ENCODE data around the gene CGREF1.
"Not testable (repeated sequence)": the region's sequence is repeated elsewhere in the genome, so short reads cannot be mapped to it uniquely, and the experiment has no call there.

CGREF1 gene

DNA sequence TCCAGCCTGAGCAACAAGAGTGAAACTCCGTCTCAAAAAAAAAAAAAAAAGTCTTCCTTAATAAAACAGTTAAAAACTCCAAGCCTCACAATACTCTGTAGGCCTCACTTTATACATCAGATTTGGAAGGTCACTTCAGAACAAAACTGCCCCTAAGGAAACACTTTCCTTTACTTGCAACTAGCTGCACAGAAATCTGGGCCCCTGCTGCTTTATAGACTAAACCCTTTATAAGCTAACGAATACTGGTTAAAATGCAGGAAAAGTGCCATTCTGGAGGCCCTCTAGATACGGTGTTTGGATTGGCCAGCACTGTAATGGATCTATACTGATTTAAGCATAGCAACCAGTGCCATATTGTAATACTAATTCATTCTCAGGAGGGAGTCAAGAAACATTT is 6.2 kb upstream of the CGREF1 start:
- Histone ChIP-seq H3K36me3 (ENCODE audit: control insufficient read depth, insufficient read depth, low read length) (peaks cover 8% of the 10 kb centered on the region), H3K4me3 (ENCODE audit: low read depth, low read length) (no peak overlapping the region), H3K9me3 (ENCODE audit: control insufficient read depth, insufficient read depth, low read depth, low read length) (no peaks in the 10 kb centered on the region), H3K4me1 (ENCODE audit: control insufficient read depth, insufficient read depth, low read length) (peaks cover 9% of the 10 kb centered on the region), H3K9ac (ENCODE audit: low read length) (no peak overlapping the region), H3K27ac (ENCODE audit: low read depth, low read length) (no peak overlapping the region), H3K27me3 (ENCODE audit: control insufficient read depth, insufficient read depth, low read length) (peaks cover 46% of the 10 kb centered on the region)

GRCh38 chr2:27123302-27124150 is 4.6 kb upstream of the CGREF1 start, which contains the start of gene ABHD1:
ABHD1 (plus strand) TSS chr2:27123815; CDS start chr2:27123949, 134 bp downstream.
- Histone ChIP-seq H3K36me3 (ENCODE audit: control insufficient read depth, insufficient read depth, low read length) (no peaks in the 10 kb centered on the region), H3K4me1 (ENCODE audit: control insufficient read depth, insufficient read depth, low read length) (peaks cover 10% of the 10 kb centered on the region), H3K27me3 (ENCODE audit: control insufficient read depth, insufficient read depth, low read length) (peaks cover 61% of the 10 kb centered on the region), H3K9ac (ENCODE audit: low read length) (peak within 1 kb of the TSS; percentile 45), H3K27ac (ENCODE audit: low read depth, low read length) (no peak within 1 kb of the TSS), H3K9me3 (ENCODE audit: control insufficient read depth, insufficient read depth, low read depth, low read length) (no peaks in the 10 kb centered on the region), H3K4me3 (ENCODE audit: low read depth, low read length) (peak within 1 kb of the TSS; percentile 70)

DNA sequence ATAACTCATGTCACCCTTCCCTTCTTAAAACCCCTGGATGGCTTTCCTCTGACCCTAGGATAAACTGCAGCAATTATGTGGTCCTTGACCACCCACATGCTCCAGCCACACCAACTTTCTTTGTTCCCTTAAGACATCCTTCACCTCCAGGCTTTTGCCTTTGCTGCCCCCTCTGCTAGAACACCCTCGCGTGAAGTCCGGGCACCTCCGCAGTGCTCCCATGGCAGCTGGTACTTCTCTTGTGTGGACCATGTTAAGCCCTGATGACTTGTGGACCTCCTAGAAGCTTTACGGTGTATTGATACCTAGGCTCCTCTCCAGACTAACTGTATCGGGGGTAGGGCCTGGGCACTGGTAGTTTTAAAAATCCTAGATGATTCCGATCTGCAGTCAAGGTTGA is 3.9 kb upstream of the CGREF1 start:
- Histone ChIP-seq H3K4me1 (ENCODE audit: control insufficient read depth, insufficient read depth, low read length) (peaks cover 17% of the 10 kb centered on the region), H3K9me3 (ENCODE audit: control insufficient read depth, insufficient read depth, low read depth, low read length) (no peaks in the 10 kb centered on the region), H3K27me3 (ENCODE audit: control insufficient read depth, insufficient read depth, low read length) (peaks cover 69% of the 10 kb centered on the region), H3K4me3 (ENCODE audit: low read depth, low read length) (peak overlapping the region; percentile 70; the same call in 1 of the 2 replicates), H3K36me3 (ENCODE audit: control insufficient read depth, insufficient read depth, low read length) (no peaks in the 10 kb centered on the region), H3K27ac (ENCODE audit: low read depth, low read length) (no peak overlapping the region), H3K9ac (ENCODE audit: low read length) (no peak overlapping the region)

- no peaks in the 10 kb centered on the region for H3K9me3 ChIP-seq (ENCODE audit: control insufficient read depth, insufficient read depth, low read depth, low read length)
- H3K4me1 ChIP-seq (ENCODE audit: control insufficient read depth, insufficient read depth, low read length), result peaks cover 17% of the 10 kb centered on the region
- peaks cover 78% of the 10 kb centered on the region for H3K27me3 ChIP-seq (ENCODE audit: control insufficient read depth, insufficient read depth, low read length)
- no peak overlapping the region for H3K4me3 ChIP-seq (ENCODE audit: low read depth, low read length)
- no peak overlapping the region for H3K9ac ChIP-seq (ENCODE audit: low read length)
- H3K36me3 ChIP-seq (ENCODE audit: control insufficient read depth, insufficient read depth, low read length), result no peaks in the 10 kb centered on the region
- no peak overlapping the region for H3K27ac ChIP-seq (ENCODE audit: low read depth, low read length)
Measured at GRCh38 chr2:27121906-27122305, 3.0 kb upstream of the CGREF1 start.

DNA sequence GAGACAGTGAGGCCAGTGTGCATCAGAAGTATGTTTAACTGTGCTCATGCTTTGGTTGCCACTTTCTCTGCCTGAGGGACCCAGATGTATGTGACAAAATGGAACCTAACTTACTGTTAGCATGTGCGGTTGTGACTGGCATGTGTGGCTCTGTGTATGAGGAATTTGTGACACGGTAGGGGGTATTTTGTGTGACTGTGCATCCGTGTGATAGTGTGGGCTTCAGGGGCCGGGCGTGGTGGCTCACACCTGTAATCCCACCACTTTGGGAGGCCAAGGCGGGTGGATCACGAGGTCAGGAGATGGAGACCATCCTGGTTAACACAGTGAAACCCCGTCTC is 372 bp upstream of the CGREF1 start:
- not testable (repeated sequence) for H3K9me3 ChIP-seq (ENCODE audit: control insufficient read depth, insufficient read depth, low read depth, low read length); H3K36me3 ChIP-seq (ENCODE audit: control insufficient read depth, insufficient read depth, low read length); H3K27ac ChIP-seq (ENCODE audit: low read depth, low read length); H3K9ac ChIP-seq (ENCODE audit: low read length)
- Histone ChIP-seq H3K4me1 (ENCODE audit: control insufficient read depth, insufficient read depth, low read length) (peaks cover 17% of the 10 kb centered on the region), H3K4me3 (ENCODE audit: low read depth, low read length) (peak overlapping the region; percentile 49), H3K27me3 (ENCODE audit: control insufficient read depth, insufficient read depth, low read length) (peaks cover 76% of the 10 kb centered on the region)

DNA sequence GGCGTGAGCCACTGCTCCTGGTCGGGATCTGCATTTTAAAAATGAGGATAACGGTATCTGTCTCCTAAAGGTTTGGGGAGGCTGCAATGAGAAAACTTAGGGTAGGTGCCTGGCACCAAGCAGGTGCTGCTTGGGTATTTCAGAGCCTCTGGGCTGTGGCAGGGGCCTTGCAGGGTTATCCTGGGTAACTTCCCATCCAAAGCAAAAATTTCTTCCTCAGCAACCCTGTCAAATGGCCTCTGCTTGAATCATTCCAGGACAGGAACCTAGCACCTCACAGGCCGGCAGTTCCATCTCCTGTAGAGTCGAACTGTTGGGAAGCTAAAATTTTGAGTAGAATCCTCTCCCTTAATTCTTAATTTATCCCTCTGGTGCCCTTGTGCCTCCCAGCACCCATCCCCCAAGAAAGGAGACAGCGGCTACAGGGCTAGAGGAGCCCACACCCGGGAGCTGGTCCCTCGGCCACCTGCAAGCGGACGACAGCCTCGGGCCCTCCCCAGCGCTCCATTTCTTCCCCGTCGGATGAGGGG is 868 bp downstream of the CGREF1 start:
- no peak overlapping the region for H3K9ac ChIP-seq (ENCODE audit: low read length)
- no peak overlapping the region for H3K27ac ChIP-seq (ENCODE audit: low read depth, low read length)
- H3K36me3 ChIP-seq (ENCODE audit: control insufficient read depth, insufficient read depth, low read length), result no peaks in the 10 kb centered on the region
- H3K4me1 ChIP-seq (ENCODE audit: control insufficient read depth, insufficient read depth, low read length), result peaks cover 9% of the 10 kb centered on the region
- no peaks in the 10 kb centered on the region for H3K9me3 ChIP-seq (ENCODE audit: control insufficient read depth, insufficient read depth, low read depth, low read length)
- H3K27me3 ChIP-seq (ENCODE audit: control insufficient read depth, insufficient read depth, low read length), result peaks cover 63% of the 10 kb centered on the region
- H3K4me3 ChIP-seq (ENCODE audit: low read depth, low read length), result peak overlapping the region; percentile 49

DNA sequence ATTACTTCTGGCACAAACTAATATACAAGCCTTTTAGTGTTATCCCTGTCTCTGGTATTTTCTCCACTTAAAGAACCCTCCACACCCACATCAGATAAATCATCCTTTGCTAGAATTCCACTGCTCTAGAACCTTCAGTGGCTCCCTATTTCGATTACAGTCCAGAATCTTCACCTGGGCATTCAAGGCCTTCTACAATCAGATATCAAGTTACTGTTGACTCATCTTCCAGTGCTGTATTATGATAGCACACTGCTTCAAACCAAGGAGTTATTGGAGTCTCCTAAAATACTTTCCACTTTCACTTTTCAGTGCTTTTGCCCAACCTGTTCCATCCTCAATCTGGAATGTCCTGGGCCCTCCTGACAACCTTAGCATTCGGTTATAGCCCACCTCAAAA is 3.4 kb downstream of the CGREF1 start:
- Histone ChIP-seq H3K9ac (ENCODE audit: low read length) (no peak overlapping the region), H3K27me3 (ENCODE audit: control insufficient read depth, insufficient read depth, low read length) (peaks cover 38% of the 10 kb centered on the region)

DNA sequence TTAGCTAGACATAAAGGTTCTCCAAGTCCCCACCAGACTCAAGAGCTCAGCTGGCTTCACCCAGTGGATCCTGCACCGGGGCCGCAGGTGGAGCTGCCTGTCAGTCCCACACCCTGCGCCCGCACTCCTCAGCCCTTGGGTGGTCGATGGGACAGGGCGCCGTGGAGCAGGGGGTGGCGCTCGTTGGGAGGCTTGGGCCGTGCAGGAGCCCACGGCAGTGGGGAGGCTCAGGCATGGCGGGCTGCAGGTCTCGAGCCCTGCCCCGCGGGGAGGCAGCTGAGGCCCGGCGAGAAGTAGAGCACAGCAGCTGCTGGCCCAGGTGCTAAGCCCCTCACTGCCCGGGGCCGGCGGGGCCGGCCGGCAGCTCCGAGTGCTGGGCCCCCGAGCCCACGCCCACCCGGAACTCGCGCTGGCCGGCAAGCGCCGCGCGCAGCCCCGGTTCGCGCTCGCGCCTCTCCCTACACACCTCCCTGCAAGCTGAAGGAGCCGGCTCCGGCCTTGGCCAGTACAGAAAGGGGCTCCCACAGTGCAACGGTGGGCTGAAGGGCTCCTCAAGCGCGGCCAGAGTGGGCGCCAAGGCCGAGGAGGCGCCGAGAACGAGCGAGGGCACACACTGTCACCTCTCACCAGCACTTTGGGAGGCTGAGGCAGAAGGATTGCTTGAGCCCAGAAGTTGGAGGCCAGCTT is 7.4 kb downstream of the CGREF1 start:
- H3K4me1 ChIP-seq (ENCODE audit: control insufficient read depth, insufficient read depth, low read length); H3K27me3 ChIP-seq (ENCODE audit: control insufficient read depth, insufficient read depth, low read length); H3K27ac ChIP-seq (ENCODE audit: low read depth, low read length); H3K9me3 ChIP-seq (ENCODE audit: control insufficient read depth, insufficient read depth, low read depth, low read length); H3K9ac ChIP-seq (ENCODE audit: low read length); H3K4me3 ChIP-seq (ENCODE audit: low read depth, low read length); H3K36me3 ChIP-seq (ENCODE audit: control insufficient read depth, insufficient read depth, low read length): not testable (repeated sequence)

More for the DNA sequence above, 3.4 kb downstream of the CGREF1 start:
- Histone ChIP-seq H3K36me3 (ENCODE audit: control insufficient read depth, insufficient read depth, low read length) (no peaks in the 10 kb centered on the region), H3K27ac (ENCODE audit: low read depth, low read length) (no peak overlapping the region), H3K9me3 (ENCODE audit: control insufficient read depth, insufficient read depth, low read depth, low read length) (no peaks in the 10 kb centered on the region), H3K4me1 (ENCODE audit: control insufficient read depth, insufficient read depth, low read length) (peaks cover 8% of the 10 kb centered on the region), H3K4me3 (ENCODE audit: low read depth, low read length) (no peak overlapping the region)

DNA sequence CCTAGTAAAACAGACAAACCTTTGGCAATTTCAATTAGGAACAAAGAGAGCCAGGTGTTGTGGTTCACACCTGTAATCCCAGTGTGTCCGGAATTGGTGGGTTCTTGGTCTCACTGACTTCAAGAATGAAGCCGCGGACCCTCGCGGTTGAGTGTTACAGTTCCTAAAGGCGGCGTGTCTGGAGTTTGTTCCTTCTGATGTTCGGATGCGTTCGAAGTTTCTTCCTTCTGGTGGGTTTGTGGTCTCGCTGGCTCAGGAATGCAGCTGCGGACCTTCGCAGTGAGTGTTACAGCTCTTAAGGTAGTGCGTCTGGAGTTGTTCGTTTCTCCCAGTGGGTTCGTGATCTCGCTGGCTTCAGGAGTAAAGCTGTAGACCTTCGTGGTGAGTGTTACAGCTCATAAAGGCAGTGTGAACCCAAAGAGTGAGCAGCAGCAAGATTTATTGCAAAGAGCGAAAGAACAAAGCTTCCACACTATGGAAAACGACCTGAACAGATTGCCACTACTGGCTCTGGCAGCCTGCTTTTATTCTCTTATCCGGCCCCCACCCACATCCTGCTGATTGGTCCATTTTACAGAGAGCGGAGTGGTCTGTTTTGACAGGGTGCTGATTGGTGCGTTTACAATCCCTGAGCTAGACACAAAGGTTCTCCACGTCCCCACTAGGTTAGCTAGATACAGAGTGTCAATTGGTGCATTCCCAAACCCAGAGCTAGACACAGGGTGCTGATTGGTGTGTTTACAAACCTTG is 8.2 kb downstream of the CGREF1 start:
- not testable (repeated sequence) for H3K9ac ChIP-seq (ENCODE audit: low read length); H3K27ac ChIP-seq (ENCODE audit: low read depth, low read length); H3K36me3 ChIP-seq (ENCODE audit: control insufficient read depth, insufficient read depth, low read length); H3K9me3 ChIP-seq (ENCODE audit: control insufficient read depth, insufficient read depth, low read depth, low read length); H3K4me1 ChIP-seq (ENCODE audit: control insufficient read depth, insufficient read depth, low read length); H3K4me3 ChIP-seq (ENCODE audit: low read depth, low read length); H3K27me3 ChIP-seq (ENCODE audit: control insufficient read depth, insufficient read depth, low read length)

GRCh38 chr2:27109083-27109482 is 9.8 kb downstream of the CGREF1 start:
- no peaks in the 10 kb centered on the region for H3K4me1 ChIP-seq (ENCODE audit: control insufficient read depth, insufficient read depth, low read length)
- H3K9ac ChIP-seq (ENCODE audit: low read length), result no peak overlapping the region
- no peak overlapping the region for H3K27ac ChIP-seq (ENCODE audit: low read depth, low read length)
- H3K27me3 ChIP-seq (ENCODE audit: control insufficient read depth, insufficient read depth, low read length), result no peaks in the 10 kb centered on the region
- no peak overlapping the region for H3K4me3 ChIP-seq (ENCODE audit: low read depth, low read length)
- H3K36me3 ChIP-seq (ENCODE audit: control insufficient read depth, insufficient read depth, low read length), result no peaks in the 10 kb centered on the region
- no peaks in the 10 kb centered on the region for H3K9me3 ChIP-seq (ENCODE audit: control insufficient read depth, insufficient read depth, low read depth, low read length)

DNA sequence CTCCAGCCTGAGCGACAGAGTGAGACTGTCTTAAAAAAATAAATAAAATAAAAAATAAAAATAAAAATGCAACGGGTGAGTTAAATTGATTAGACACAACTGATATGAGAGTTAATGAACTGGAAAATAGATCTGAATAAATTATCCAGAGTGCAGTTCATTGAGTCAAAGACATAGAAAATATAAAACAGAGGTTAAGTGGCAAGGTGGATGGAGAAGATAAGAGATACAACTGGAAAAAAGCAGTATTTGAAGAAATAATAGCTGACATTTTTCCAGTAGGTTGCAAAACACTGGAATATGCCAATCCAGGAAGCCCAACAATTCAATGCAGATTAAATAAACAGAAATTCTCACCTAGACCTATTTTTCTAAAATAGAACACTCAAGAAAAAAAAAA is 10.7 kb downstream of the CGREF1 start:
- H3K27ac ChIP-seq (ENCODE audit: low read depth, low read length), result no peak overlapping the region
- H3K4me3 ChIP-seq (ENCODE audit: low read depth, low read length), result no peak overlapping the region
- H3K27me3 ChIP-seq (ENCODE audit: control insufficient read depth, insufficient read depth, low read length), result no peaks in the 10 kb centered on the region
- H3K9ac ChIP-seq (ENCODE audit: low read length), result no peak overlapping the region
- H3K4me1 ChIP-seq (ENCODE audit: control insufficient read depth, insufficient read depth, low read length), result no peaks in the 10 kb centered on the region
- no peaks in the 10 kb centered on the region for H3K36me3 ChIP-seq (ENCODE audit: control insufficient read depth, insufficient read depth, low read length)
- H3K9me3 ChIP-seq (ENCODE audit: control insufficient read depth, insufficient read depth, low read depth, low read length), result no peaks in the 10 kb centered on the region

Data from HUES6 (cell line).